Endothelial cell of umbilical vein (primary cell): ENCODE measurements around the gene TBXT. TPM values are rescaled to one million over a fixed set of nuclear protein-coding genes. Genes with fewer than 3 reads are reported as not detected.

ENCODE experiments used
- BruUV-seq: library from RNA; stranded (reverse); fragments of 400-500 nt; replicated peaks from 2 replicates; lab custom pipeline; 2021; lab: Mats Ljungman, UMichigan
- CTCF ChIA-PET: fragments of 300-600, 350-600 bp; sonication (Branson Sonifier 250); formaldehyde crosslinking; loops from one replicate; lab custom pipeline; 2021; ENCODE audit warnings: antibody characterized with exemption, inconsistent platforms; lab: Charles Lee
- POLR2A ChIA-PET: fragments of 300-600, 350-600 bp; sonication (Branson Sonifier 250); formaldehyde crosslinking; loops from one replicate; lab custom pipeline; 2021; ENCODE audit warnings: antibody characterized with exemption, inconsistent platforms; lab: Charles Lee
- DNase-seq: peaks from one replicate; pipeline ENCODE4 v3.0.0-alpha.2; 2011; ENCODE audit warnings: low read depth, low spot score
- FAIRE-seq: peaks from 2 replicates; lab custom pipeline; 2011; peaks lifted over from hg19 to GRCh38; lab: Jason Lieb, UNC
- H2AFZ ChIP-seq: 2 replicates; pipeline ENCODE4 v1.6.0; 2012; ENCODE audit warnings: low read depth, low read length, control low read depth, inconsistent platforms
- H3K27ac ChIP-seq: 2 replicates; pipeline ENCODE4 v1.5.1; 2011; ENCODE audit warnings: low read depth, mild to moderate bottlenecking, control low read depth, low read length, moderate library complexity; ENCODE audit not compliant: insufficient read depth
- H3K27me3 ChIP-seq, 2 experiments: 2 replicates each; pipeline versions ENCODE4 v1.6.0 to v1.6.1; 2011; ENCODE audit warnings: low read length in 2 of 2, mixed read lengths in 1 of 2; ENCODE audit not compliant: control insufficient read depth in 2 of 2, insufficient read depth in 2 of 2
- H3K36me3 ChIP-seq, 2 experiments: 2 replicates in 1 of 2; 3 replicates in 1 of 2; pipeline ENCODE4 v1.5.1; 2011; ENCODE audit warnings: low read length in 2 of 2, mild to moderate bottlenecking in 1 of 2, moderate library complexity in 1 of 2; ENCODE audit not compliant: control insufficient read depth in 2 of 2, insufficient read depth in 2 of 2; ENCODE audit errors: extremely low read depth in 1 of 2
- H3K4me1 ChIP-seq: 3 replicates; pipeline ENCODE4 v1.5.1; 2011; ENCODE audit warnings: mild to moderate bottlenecking, low read length; ENCODE audit not compliant: control insufficient read depth, insufficient read depth; ENCODE audit errors: extremely low read depth
- H3K4me2 ChIP-seq: 2 replicates; pipeline ENCODE4 v1.6.1; 2011; ENCODE audit warnings: low read length, control low read depth, mixed read lengths; ENCODE audit not compliant: insufficient read depth
- H3K4me3 ChIP-seq, 3 experiments: fragments of 200-600 bp in 1 of 3; sonication (generic), shearing (Covaris generic) in 1 of 3; replicated peaks in 1 of 3; 2 replicates each; pipeline ENCODE4 v1.5.1; 2011 to 2016; ENCODE audit warnings: control low read depth in 3 of 3, low read length in 3 of 3, mild to moderate bottlenecking in 2 of 3, inconsistent platforms in 1 of 3, low read depth in 1 of 3, moderate library complexity in 1 of 3; ENCODE audit not compliant: insufficient read depth in 1 of 3
- H3K79me2 ChIP-seq: 2 replicates; pipeline ENCODE4 v1.6.0; 2012; ENCODE audit warnings: low read length, inconsistent platforms; ENCODE audit not compliant: control insufficient read depth, insufficient read depth
- H3K9ac ChIP-seq: replicated peaks from 2 replicates; pipeline ENCODE3; 2011; ENCODE audit warnings: low read length, control low read depth; ENCODE audit not compliant: insufficient read depth; ENCODE audit errors: extremely low read depth
- H3K9me1 ChIP-seq: replicated peaks from 3 replicates; pipeline ENCODE4 v1.6.0; 2011; ENCODE audit warnings: mild to moderate bottlenecking, low read length; ENCODE audit not compliant: control insufficient read depth, insufficient read depth; ENCODE audit errors: extremely low read depth
- H3K9me3 ChIP-seq: replicated peaks from 2 replicates; pipeline ENCODE4 v1.5.1; 2012; ENCODE audit warnings: low read length, inconsistent platforms; ENCODE audit not compliant: control insufficient read depth, insufficient read depth
- H4K20me1 ChIP-seq: replicated peaks from 2 replicates; pipeline ENCODE3; 2011; ENCODE audit warnings: mild to moderate bottlenecking, low read length; ENCODE audit not compliant: control insufficient read depth, insufficient read depth; ENCODE audit errors: extremely low read depth
- CTCF ChIP-seq, 2 donors: IDR thresholded peaks; 1 replicate in 1 of 2; 2 replicates in 1 of 2; pipeline ENCODE4 v1.5.1; 2011; ENCODE audit warnings: low read length in 2 of 2, mild to moderate bottlenecking in 2 of 2, moderate library complexity in 2 of 2, control low read depth in 1 of 2, inconsistent platforms in 1 of 2, low read depth in 1 of 2; ENCODE audit not compliant: insufficient read depth in 1 of 2; ENCODE audit errors: extremely low read depth in 1 of 2
- EZH2 ChIP-seq: IDR thresholded peaks from 2 replicates; pipeline ENCODE4 v1.6.1; 2012; ENCODE audit warnings: borderline replicate concordance, low read depth, mild to moderate bottlenecking, moderate library complexity, low read length, inconsistent platforms; ENCODE audit not compliant: severe bottlenecking
- FOS ChIP-seq: IDR thresholded peaks from 2 replicates; pipeline ENCODE4 v1.6.1; 2011; ENCODE audit warnings: mild to moderate bottlenecking, low read length, moderate library complexity, borderline replicate concordance; ENCODE audit not compliant: insufficient read depth
- GATA2 ChIP-seq: IDR thresholded peaks from 2 replicates; pipeline ENCODE4 v1.7.0; 2011; ENCODE audit warnings: low read depth, mild to moderate bottlenecking, moderate library complexity, mixed read lengths, low read length; ENCODE audit not compliant: insufficient read length, insufficient read depth
- MAX ChIP-seq: IDR thresholded peaks from 2 replicates; pipeline ENCODE4 v1.6.1; 2011; ENCODE audit not compliant: insufficient read depth, insufficient read length
- MYC ChIP-seq: IDR thresholded peaks from one replicate; pipeline ENCODE4 v1.6.1; 2011; ENCODE audit warnings: mild to moderate bottlenecking, low read depth, low read length
- POLR2A ChIP-seq: IDR thresholded peaks from 2 replicates; pipeline ENCODE4 v1.6.1; 2012; ENCODE audit warnings: low read depth, mild to moderate bottlenecking, control low read depth, low read length
- POLR2AphosphoS5 ChIP-seq: IDR thresholded peaks from 2 replicates; pipeline ENCODE4 v1.6.1; 2012; ENCODE audit warnings: low read depth, mild to moderate bottlenecking, control low read depth, low read length, moderate library complexity; ENCODE audit not compliant: insufficient read depth
- dilution Hi-C: fragments of 300-500 bp; cut with MboI; formaldehyde crosslinking; loops from one replicate; pipeline ENCODE4 v1.15.0; 2019; ENCODE audit warnings: low sequenced_read_pairs; ENCODE audit not compliant: extremely low pct_ligation_motif_present
- intact Hi-C: fragments of 100-400 bp; cut with micrococcal nuclease; formaldehyde crosslinking; loops from one replicate; pipeline ENCODE4 v1.10.0; 2022
- polyA plus RNA-seq, 4 experiments: library from polyadenylated mRNA; depleted of rRNA in 3 of 4; stranded (reverse) in 3 of 4; unstranded in 1 of 4; fragments of >200 nt; gene quantifications; 2 replicates each; pipeline versions ENCODE4 v1.2.1 to v1.2.3, GENCODE V29; 2011 to 2012; ENCODE audit warnings: missing spikeins in 1 of 4
- total RNA-seq: library from RNA; stranded (reverse); gene quantifications from 2 replicates; pipeline ENCODE4 v1.2.3, GENCODE V29; 2021

The TBXT gene
- total and polyA plus RNA-seq, 2 donors (not counting 3 experiments of a cell fraction or from before 2014, with no cell fraction given), result not detected

- CTCF ChIA-PET, result no interaction called here
- dilution Hi-C loops, result no loop called here
Measured at GRCh38 chr6:166169549-166170421, 2.1 kb upstream of the TBXT start.

More at GRCh38 chr6:166169549-166170421, 2.1 kb upstream of the TBXT start:
- Histone ChIP-seq H3K36me3 (no peaks in the 10 kb centered on the region), H3K4me3 (no peak overlapping the region), H3K4me2 (no peak overlapping the region), H3K9me1 (no peaks in the 10 kb centered on the region), H3K9me3 (no peaks in the 10 kb centered on the region), H3K9ac (no peak overlapping the region), H3K79me2 (no peaks in the 10 kb centered on the region), H2AFZ (no peak overlapping the region), H3K4me1 (no peaks in the 10 kb centered on the region), H3K27ac (no peak overlapping the region), H3K27me3 (peaks cover 42 to 58% of the 10 kb centered on the region in 2 experiments), H4K20me1 (no peaks in the 10 kb centered on the region)
- no TSS peak for BruUV-seq
- POLR2A ChIA-PET, result no interaction called here
- DNase-seq, result no peak
- no peak for FAIRE-seq
- intact Hi-C loops, result no loop called here
- TF ChIP-seq POLR2A (no peak), MYC (no peak), EZH2 (peak; percentile 69), GATA2 (no peak), POLR2AphosphoS5 (no peak), FOS (no peak), CTCF (IDR thresholded peaks at IDR 0.05; ENCODE audit: extremely low read depth in 1 of 2, insufficient read depth in 1 of 2, low read depth in 1 of 2, low read length in 2 of 2) (no peak), MAX (no peak)
